WI38 (cell line): Measurements from ENCODE around the gene GTF2F1.
"Not testable (repeated sequence)": the region's sequence is repeated elsewhere in the genome, so short reads cannot be mapped to it uniquely, and the experiment has no call there.

ENCODE experiments used
- H3K4me3 ChIP-seq: 2 replicates; pipeline ENCODE4 v1.5.1; 2011; ENCODE audit warnings: low read depth, mild to moderate bottlenecking, control low read depth, low read length
- TF ChIP-seq, protein P1 (sequence below): IDR thresholded peaks from 2 replicates; pipeline ENCODE4 v1.5.1; 2012; ENCODE audit warnings: low read depth, mild to moderate bottlenecking, control low read depth, low read length

GTF2F1 gene

DNA sequence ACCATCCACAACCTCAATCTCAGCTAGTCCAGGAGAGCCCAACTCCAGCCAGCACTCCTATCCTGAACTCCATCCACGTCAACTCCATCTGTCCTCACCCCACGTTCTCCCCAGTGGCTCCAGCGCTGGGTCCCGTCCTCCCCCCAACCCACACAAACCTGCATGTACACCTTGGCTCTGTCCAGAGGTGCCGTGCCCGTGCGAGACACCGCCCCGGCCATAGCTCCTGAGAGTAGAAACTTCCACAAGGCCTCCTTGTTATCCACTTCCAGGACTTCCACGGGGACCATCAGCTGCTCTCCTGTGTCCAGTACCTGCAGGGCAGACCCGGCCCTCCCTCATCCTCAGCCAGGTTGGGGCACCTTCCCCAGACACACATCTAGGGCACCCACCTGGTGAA lies 38.9 kb upstream of the GTF2F1 start:
- TF ChIP-seq, protein P1, sequence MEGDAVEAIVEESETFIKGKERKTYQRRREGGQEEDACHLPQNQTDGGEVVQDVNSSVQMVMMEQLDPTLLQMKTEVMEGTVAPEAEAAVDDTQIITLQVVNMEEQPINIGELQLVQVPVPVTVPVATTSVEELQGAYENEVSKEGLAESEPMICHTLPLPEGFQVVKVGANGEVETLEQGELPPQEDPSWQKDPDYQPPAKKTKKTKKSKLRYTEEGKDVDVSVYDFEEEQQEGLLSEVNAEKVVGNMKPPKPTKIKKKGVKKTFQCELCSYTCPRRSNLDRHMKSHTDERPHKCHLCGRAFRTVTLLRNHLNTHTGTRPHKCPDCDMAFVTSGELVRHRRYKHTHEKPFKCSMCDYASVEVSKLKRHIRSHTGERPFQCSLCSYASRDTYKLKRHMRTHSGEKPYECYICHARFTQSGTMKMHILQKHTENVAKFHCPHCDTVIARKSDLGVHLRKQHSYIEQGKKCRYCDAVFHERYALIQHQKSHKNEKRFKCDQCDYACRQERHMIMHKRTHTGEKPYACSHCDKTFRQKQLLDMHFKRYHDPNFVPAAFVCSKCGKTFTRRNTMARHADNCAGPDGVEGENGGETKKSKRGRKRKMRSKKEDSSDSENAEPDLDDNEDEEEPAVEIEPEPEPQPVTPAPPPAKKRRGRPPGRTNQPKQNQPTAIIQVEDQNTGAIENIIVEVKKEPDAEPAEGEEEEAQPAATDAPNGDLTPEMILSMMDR: no peak
- H3K4me3 ChIP-seq: no peak overlapping the region

DNA sequence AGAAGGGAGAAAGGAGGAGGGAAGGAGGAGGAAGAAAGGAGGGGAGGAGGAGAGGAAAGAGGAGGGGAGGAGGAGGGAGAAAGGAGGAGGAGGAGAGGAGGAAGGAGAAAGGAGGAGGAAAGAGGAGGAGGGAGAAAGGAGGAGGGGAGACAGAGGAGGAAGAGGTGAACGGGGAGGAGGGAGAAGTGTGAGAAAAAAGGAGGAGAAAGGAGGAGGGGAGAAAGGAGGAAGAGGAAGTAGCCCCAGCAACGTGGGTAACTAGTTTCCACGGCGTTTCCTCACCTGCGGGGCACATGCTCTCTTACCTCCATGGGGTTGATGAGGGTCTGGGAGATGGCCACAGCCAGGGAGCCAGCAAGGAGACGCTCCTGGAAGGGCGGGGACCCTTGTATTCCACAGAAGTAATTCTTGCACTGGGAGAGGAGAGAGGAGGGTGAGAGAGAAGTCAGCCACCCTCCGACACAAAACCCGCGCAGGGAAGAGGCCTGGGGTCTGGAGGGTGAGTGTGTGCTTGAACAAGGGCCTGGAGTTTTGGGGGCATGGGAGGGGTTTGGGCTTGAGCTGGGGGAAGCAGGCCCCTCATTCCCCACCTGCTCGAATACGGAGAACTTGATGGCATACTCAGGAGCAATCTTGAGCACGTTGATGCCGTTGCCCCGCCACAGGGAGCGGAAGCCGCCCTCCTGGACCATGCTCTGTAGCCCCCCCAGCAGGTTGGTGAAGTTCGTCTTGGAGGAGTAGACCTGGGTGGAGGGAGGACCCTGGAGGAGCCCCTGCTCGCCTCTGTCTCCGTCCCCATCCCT lies 36.7 kb upstream of the GTF2F1 start:
- TF ChIP-seq, protein P1: no peak
- H3K4me3 ChIP-seq: no peak overlapping the region

DNA sequence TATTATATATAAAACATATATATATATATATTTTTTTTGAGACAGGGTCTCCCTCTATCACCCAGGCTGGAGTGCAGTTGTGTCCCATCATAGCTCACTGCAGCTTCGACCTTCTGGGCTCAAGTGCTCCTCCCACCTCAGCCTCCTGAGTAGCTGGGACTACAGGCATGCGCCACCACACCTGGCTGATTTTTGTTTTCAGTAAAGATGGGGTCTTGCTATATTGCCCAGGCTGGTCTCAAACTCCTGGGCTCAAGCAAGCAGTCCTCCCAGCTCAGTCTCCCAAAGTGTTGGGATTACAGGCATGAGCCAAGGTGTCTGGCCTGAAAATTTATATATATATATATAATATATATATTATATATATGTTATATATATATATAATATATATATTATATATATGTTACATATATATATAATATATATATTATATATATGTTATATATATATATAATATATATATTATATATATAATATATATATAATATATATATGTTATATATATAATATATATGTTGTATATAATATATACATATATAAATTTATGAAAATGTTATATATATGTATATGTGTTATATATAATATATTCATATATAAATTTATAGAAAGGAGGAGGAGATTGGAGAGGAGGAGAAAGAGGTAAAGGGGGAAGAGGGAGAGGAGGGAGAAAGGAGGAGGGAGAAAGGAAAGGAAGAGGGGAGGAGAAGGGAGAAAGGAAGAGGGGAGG lies 35.9 kb upstream of the GTF2F1 start:
- not testable (repeated sequence) for H3K4me3 ChIP-seq

DNA sequence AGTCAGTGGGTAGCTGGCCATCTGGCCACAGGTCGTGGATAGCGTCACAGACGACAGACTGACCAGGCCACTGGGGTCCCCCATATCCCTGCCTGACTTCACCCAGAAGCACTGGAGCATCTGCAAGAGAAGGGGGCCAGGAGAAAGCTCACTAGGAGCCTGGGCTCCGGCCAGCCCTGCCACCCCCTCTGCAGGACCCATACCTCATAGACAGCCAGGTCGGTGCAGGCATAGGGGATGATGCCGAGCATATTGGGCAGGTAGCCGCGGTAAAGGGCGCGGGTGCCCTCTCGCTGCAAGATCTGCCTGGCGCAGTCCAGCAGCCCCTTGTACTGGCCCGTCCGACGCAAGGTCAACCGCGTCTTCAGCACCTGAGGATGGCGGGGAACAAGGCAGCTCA lies 34.2 kb upstream of the GTF2F1 start:
- H3K4me3 ChIP-seq: no peak overlapping the region
- TF ChIP-seq, protein P1: no peak

DNA sequence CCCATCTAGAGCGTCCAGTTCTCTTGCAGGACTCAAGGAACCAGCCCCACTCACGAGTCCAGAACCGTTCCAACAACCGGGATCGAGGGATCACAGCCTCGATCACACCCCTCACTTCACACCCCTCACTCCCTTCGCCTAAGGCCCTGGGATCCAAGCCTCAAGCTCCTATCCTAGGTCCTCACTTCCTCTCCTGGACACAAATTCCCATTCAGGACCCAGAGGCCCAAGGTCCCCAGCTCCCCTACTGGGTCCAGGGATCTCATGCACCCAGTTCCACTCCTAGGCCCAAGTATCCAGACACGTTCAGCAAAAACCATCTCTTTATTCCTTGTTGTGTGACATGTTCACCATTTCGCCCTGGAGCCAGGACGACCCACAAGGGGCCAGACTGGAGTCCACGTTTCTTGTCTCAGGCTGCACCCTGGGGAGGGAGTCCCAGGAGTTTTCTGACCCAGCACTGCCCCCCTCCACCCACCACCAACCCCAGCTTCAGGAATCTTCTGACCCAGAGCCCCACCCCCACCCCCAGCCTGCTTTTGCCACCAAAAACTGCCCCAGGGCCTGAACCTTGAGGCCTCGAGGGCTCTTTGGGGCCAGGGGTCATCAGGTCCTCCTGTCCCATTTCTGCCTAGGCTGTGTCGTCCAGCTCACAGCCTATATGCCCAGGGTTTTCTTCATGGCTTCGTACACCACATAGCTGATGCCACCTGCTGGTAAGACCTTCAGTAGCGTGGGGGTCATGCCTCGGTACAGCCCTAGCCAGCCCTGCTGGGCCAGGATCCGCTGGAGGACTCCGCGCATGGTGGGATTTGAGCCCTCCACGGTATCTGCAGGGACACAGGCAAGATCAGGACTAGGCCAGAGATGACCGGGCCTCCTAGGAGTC lies 33.0 kb upstream of the GTF2F1 start:
- H3K4me3 ChIP-seq: no peak overlapping the region
- TF ChIP-seq, protein P1: no peak

DNA sequence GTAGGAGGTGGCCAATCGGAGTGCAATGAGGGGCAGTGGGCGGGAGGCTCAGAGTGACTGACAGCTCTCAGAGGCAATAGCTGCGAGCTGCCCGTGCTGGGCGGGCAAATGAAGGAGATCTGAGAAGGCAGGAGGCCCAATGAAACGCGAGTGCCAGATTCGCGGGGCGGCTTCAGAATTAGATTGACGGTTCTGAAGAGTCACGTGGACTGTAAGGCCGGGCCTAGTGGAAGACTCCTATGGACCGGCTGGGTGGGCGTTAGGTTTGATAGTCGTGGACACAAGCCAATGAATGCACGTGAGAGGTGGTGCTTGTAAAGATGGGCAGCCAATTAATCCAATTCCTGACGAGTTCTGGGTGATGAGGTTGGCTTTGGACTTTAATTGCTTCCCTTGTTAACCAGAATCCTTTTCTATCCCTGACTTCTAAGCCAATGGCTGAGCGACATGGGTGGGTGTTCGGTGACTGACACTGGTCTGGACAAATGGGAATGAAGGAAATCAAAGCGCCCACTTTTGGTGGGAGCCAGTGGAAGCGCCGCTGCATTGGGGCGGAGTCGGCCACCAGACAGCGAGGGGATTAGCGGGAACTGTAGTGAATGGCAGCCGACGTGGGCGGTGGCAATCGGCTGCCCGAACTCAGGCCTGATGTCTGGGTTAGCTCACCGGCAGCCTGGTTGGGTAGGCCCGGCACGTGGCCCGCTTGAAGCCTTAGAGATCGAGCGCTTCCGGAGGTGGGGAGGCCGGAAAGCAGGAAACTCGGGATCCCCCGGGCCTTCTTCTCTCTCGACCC lies 32.2 kb upstream of the GTF2F1 start:
- H3K4me3 ChIP-seq: no peak overlapping the region
- TF ChIP-seq, protein P1: no peak
